ENCODE results near the gene POU5F2.

POU5F2 gene

GRCh38 chr5:93777620-93778019, 36.2 kb upstream of the POU5F2 start:
- ChIA-PET POLR2A (ENCODE audit: low non-redundant PET) (no interaction called here), CTCF (no interaction called here)
- H3K27ac ChIP-seq = no peak overlapping the region
- DNase-seq (ENCODE audit: low spot score) = no peak
- no peak for TF ChIP-seq CTCF (conservative IDR thresholded peaks at IDR 0.05; ENCODE audit: low read depth)

GRCh38 chr5:93756372-93756771, 15.0 kb upstream of the POU5F2 start:
- ChIA-PET POLR2A (ENCODE audit: low non-redundant PET) (no interaction called here), CTCF (interaction anchor here (0.6 kb wide), 1 partner anchor 10 kb away, joined by 3 read pairs; no protein-coding TSS in a partner anchor)
- TF ChIP-seq CTCF (conservative IDR thresholded peaks at IDR 0.05; ENCODE audit: low read depth) = no peak
- no peak overlapping the region for H3K27ac ChIP-seq
- DNase-seq (ENCODE audit: low spot score) = no peak

GRCh38 chr5:93755716-93756115, 14.3 kb upstream of the POU5F2 start:
- ChIA-PET CTCF (interaction anchor here (0.6 kb wide), 1 partner anchor 983 kb away, joined by 3 read pairs; no protein-coding TSS in a partner anchor), POLR2A (ENCODE audit: low non-redundant PET) (no interaction called here)
- H3K27ac ChIP-seq = no peak overlapping the region
- TF ChIP-seq CTCF (conservative IDR thresholded peaks at IDR 0.05; ENCODE audit: low read depth) = no peak
- DNase-seq (ENCODE audit: low spot score) = no peak

GRCh38 chr5:93748875-93749397, 7.5 kb upstream of the POU5F2 start:
- POLR2A ChIA-PET (ENCODE audit: low non-redundant PET) = no interaction called here
- CTCF ChIA-PET = no interaction called here
- DNase-seq (ENCODE audit: low spot score) = no peak
- no peak for TF ChIP-seq CTCF (conservative IDR thresholded peaks at IDR 0.05; ENCODE audit: low read depth)
- H3K27ac ChIP-seq = no peak overlapping the region

GRCh38 chr5:93746406-93747056, 5.1 kb upstream of the POU5F2 start:
- H3K27ac ChIP-seq = no peak overlapping the region
- ChIA-PET POLR2A (ENCODE audit: low non-redundant PET) (no interaction called here), CTCF (interaction anchor here (0.7 to 1.4 kb wide), 2 partner anchors 49 to 55 kb away, joined by 3 to 5 read pairs; no protein-coding TSS in a partner anchor)
- DNase-seq (ENCODE audit: low spot score) = no peak
- TF ChIP-seq CTCF (conservative IDR thresholded peaks at IDR 0.05; ENCODE audit: low read depth) = no peak

- TF ChIP-seq CTCF (conservative IDR thresholded peaks at IDR 0.05; ENCODE audit: low read depth) = no peak
- POLR2A ChIA-PET (ENCODE audit: low non-redundant PET) = no interaction called here
- CTCF ChIA-PET = no interaction called here
- H3K27ac ChIP-seq = no peak overlapping the region
- DNase-seq (ENCODE audit: low spot score) = no peak
Observed at GRCh38 chr5:93736284-93736683, 5.1 kb downstream of the POU5F2 start.

All from RWPE1 (cell line).